Fibroblast of lung (primary cell): ENCODE measurements around the gene KLHL6.

Experiments used
- CTCF ChIP-seq, 2 donors: IDR thresholded peaks in 1 of 2; conservative IDR thresholded peaks in 1 of 2; 1 replicate in 1 of 2; 2 replicates in 1 of 2; pipeline ENCODE4 v1.5.1; 2011 to 2012; ENCODE audit warnings: low read length in 2 of 2, control low read depth in 1 of 2, inconsistent platforms in 1 of 2, low read depth in 1 of 2, mild to moderate bottlenecking in 1 of 2
- EZH2 ChIP-seq: IDR thresholded peaks from 2 replicates; pipeline ENCODE4 v1.5.1; 2012; ENCODE audit warnings: low read length, control low read depth, mild to moderate bottlenecking; ENCODE audit errors: missing control alignments

GRCh38 chr3:183534249-183534648, 21.3 kb downstream of the KLHL6 start:
- no peak for TF ChIP-seq CTCF (conservative IDR thresholded peaks at IDR 0.05 in 1 of 2, IDR thresholded peaks at IDR 0.05 in 1 of 2; ENCODE audit: low read depth in 1 of 2, low read length in 2 of 2)
- no peak for TF ChIP-seq EZH2
